NCI-H128 (cell line): ENCODE measurements around the gene PRPF40B.
"Not testable (repeated sequence)": the region's sequence is repeated elsewhere in the genome, so short reads cannot be mapped to it uniquely, and the experiment has no call there.

ENCODE experiments used
- DNase-seq: peaks from one replicate; lab custom pipeline; 2025; ENCODE audit not compliant: unreplicated experiment; lab: John Stamatoyannopoulos, UW

PRPF40B gene

GRCh38 chr12:49623142-49623904, at the start of gene PRPF40B:
TSS of gene PRPF40B (plus strand) at chr12:49623561. CDS start at chr12:49623591, 30 bp downstream.
- DNase-seq = peak; percentile 69

- DNase-seq = no peak
Observed at GRCh38 chr12:49577589-49578315, 45.6 kb upstream of the PRPF40B start.

DNA sequence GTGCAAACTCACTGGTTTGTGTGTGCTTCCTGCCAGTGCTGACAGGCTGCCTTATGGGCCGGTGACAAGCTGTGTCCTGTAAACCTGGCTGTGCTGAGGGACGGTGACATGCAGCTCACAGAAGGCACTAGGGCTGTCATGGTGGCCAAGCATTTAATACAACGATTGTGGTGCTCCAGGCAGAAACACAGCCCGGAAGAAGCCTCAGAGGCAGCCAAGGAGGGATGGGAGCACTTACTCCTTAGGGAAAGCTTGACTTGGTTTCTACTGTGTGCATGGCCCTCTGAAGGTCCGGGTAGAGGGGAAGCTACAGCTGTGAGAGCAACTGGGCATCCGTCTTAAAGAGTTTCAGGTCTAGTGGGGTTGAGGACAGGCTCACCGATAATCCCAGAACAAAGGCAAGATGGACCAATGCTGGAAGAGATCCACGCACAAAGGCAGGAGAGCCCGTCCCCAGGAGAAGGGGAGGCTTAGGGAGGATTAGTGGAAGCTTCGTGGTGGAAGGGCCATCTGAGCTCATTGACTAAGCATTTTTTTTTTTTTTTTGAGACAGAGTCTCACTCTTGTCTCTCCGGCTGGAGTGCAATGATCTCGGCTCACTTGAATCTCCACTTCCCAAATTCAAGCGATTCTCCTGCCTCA, 44.8 kb upstream of the PRPF40B start:
- no peak for DNase-seq

GRCh38 chr12:49580572-49581535, 42.5 kb upstream of the PRPF40B start:
- DNase-seq = peak; percentile 86

- DNase-seq = no peak
Observed at GRCh38 chr12:49582201-49582600, 41.2 kb upstream of the PRPF40B start.

DNA sequence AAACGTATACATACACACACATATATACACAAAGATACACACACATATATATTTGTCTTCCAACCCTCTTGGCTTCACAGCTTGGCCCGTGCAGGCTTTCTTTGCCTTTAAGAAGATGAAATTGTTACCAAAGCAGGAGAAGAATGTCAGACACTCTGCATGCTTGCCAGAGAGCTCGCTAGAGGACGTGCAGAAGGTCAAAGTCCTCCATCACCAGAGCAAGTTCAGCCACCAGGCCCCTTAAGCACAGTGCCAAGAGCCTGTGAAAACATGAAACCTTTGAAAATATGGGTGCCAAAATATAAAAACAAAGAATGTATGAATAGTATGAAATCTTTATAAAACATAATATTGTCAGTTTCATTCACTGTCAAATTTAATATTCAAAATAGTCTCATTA, 40.5 kb upstream of the PRPF40B start:
- no peak for DNase-seq

DNA sequence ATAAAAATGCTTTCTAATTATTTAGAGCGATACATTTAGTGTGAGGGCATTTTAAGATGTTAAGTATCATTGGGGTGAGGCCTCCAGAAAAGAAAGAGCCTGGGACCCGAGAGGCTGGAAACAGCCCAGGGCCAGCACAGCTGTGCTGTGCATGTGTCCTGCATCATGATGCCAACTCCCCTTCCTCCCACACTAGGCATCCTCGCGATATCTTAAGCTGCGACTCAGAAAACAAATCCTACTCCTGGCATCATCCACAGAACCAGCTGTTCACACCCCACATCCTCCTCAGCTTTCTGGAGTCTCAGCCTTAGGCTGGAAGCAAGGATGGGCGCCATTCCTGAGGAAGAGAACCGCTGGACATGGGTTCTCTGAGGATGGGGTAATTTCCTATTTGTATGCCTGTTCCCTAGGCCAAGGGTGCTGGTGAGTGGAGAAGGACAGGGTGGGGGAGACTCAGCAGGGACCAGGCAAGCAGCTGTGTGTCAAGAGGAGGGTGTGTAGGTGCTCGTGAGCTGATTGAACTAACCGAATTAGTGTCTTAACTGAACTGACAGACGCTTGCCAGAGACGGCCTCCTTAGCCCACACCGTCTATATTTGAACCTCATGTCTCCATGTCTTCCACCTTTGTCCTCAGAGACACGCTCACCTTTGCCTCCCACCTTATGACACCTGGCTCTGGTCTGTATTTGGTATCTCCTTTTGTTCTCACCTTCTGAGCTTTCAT, 39.8 kb upstream of the PRPF40B start:
- no peak for DNase-seq

GRCh38 chr12:49584591-49584990, 38.8 kb upstream of the PRPF40B start:
- no peak for DNase-seq

DNA sequence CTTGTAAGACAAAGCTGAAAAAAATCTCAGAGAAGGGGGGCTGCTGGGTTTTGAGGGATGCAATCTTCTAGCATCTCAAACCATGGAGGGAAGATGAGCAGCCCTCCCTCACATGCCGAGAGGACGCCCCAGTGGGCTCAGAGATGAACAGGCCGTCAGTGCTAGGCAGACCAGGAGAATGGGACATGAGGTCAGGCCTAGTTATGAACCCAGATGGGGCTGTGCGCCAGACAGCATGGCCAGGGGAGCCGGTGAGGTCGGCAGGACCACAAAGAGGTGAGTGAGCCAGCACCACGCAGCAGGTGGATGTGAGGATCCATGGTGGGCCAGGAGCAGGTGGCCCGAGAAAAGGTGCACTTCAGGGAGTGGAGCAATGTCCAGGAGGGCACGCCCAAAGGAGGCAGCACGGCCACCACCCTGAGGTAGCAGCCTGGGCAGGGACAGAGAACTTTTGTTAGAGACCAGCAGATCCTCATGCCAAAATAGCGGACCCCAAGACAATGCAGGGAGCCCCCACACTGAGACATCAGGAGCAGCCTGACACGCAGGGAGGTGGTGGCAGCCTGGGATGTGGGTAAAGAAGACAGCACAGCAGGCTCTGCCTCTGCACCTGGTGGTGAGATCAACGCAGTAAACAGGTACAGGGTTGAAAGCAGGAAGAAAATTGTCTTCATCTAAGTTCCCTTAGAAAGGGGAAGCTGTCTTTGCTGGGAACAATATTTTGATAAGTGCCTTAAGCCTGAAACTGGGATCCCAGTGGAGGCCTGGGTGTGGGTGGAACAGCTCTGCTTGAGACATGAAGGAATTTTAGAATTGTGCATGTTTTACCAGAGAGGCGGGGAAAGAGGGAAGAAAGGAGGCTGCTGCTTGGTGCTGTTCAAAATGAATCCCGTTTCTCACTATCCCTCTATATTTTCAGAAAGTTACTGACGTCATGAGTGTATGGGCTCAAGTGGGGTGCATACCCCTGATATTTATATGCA, 37.6 kb upstream of the PRPF40B start:
- no peak for DNase-seq

DNA sequence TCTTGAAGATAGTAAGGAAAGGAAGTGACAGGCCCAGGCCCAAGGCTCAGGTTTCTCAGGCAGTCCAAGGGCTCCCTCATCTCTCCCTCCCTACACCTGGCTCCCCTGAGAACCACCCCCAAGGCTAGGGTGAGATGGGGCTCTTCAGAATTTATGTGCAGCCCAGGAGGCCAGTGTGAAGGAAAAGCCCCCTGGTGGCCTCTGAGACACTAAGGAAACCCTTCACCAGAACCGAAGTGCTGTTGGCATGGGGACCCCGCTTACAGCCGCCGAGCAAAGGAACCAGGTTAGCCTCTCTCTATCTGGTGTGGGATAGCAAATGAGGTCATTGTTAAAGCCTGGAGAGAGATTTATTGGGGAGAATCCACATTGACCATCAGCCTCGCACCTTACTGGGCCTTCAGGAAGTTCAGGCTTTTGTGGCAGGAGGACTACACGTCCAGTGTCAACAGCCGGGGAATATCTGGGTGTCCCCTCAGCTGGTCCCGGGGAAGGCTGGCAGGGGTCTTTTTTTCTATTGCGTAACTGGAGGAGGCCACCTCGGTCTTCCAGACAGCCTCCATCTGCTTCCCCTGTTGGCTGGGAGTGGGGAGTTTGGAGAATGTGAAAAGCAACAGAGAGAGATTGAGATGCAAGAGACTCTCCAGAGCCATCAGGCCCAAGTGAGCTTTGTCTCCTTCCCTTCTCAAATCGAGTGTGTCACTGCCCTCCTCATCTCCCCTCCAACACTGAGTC, 36.0 kb upstream of the PRPF40B start:
- no peak for DNase-seq

- DNase-seq = no peak
Observed at GRCh38 chr12:49588281-49588680, 35.1 kb upstream of the PRPF40B start.

- DNase-seq = no peak
Observed at GRCh38 chr12:49588721-49589516, 34.4 kb upstream of the PRPF40B start.

- DNase-seq = no peak
Observed at GRCh38 chr12:49598527-49598926, 24.8 kb upstream of the PRPF40B start.

GRCh38 chr12:49599961-49600360, 23.4 kb upstream of the PRPF40B start:
- DNase-seq = no peak

DNA sequence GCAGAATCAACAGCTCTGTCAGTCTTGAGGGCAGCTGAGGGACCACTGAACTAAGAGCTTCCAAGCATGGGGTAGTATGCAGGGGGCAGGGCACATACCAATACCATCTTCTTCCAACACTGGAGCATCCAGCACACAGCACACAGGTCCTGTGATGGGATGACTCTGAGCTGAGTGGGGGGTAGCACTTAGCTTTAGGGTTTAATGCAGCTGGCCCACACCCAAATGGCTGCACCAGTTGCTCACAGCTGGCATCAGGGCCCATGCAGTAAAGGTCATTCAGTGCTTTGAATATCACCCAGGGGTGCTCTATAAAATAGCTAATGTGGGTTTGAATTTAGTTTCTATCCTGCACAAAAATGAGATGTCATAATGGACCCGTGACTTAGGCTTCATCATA, 19.6 kb upstream of the PRPF40B start:
- no peak for DNase-seq

DNA sequence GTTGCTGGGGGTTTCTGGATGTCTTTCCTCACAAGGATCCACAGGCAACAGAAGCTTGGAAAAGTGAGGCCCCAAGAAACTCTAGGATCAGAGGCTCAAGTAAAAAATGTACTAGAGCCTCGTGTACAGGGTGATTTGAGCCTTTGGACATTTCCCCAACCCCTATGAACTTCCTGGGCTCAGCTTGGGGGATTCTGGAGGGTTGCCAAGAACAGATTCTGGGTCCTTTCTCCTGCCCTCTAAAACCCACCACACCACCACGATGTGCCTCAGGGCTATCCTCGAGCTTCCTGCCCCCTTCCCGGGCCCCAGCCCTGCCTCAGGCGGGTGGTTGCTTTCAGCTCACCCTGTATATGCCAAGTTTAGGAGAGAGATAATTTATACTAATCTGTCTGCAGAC, 18.5 kb upstream of the PRPF40B start:
- DNase-seq = no peak

- not testable (repeated sequence) for DNase-seq
Observed at GRCh38 chr12:49605539-49605938, 17.8 kb upstream of the PRPF40B start, which contains the start of gene FAM186B. TSS of gene FAM186B (minus strand) at chr12:49605639. CDS start at chr12:49605477, 162 bp downstream.
